ENCODE measurements around the gene OBSL1.

OBSL1 gene

DNA sequence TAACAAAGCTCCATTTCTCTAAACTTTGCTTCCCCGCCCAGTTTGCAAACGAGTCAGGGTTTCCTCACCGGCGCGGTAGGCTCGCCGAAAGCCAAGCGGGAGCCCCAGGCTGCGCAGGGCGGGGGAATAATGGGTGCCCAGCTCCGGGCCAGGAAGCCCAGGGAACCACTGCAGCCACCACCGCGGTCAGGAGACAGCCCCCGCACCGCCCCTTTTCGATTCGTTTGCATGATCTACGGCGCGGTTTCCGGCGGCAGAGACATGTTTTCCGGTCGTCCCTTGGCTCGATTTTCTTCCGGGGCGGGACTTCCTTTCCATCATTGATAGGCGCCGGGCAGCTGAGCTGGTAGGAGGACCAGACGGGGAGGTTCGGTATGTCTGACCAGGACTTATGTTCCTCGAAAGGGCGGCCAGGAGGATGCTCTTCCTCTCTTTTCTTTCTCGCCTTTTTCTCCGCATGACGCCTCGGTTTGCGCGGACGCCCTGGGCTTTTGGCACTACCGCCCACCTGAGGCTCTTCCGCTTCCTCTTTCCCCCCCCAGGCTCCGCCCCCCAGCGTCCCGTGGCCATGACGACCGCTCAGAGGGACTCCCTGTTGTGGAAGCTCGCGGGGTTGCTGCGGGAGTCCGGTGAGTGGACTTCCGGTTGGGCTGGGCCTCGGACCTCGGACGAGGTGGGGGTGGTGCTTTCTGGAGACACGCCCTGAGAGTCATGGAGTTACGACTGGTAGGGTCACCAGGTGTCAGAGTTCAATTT is 26.4 kb upstream of the OBSL1 start, which contains the start of gene STK11IP:
Gene STK11IP, plus strand, starts transcription at position 306 of the 756 bp plus-strand sequence. Its CDS starts 263 bp downstream, at position 569.
- Histone ChIP-seq H3K27me3 (ENCODE audit: control insufficient read depth, insufficient read depth, low read length) (no peaks in the 10 kb centered on the region), H3K4me3 (ENCODE audit: low read length) (peak within 1 kb of the TSS; percentile 90), H3K36me3 (ENCODE audit: control insufficient read depth, insufficient read depth, low read length) (peaks cover 6% of the 10 kb centered on the region; the same call in 1 of the 2 replicates), H3K4me1 (ENCODE audit: control insufficient read depth, insufficient read depth, low read length) (peaks cover 1% of the 10 kb centered on the region; the same call in 1 of the 2 replicates), H3K9me3 (ENCODE audit: control insufficient read depth, insufficient read depth, low read length) (no peaks in the 10 kb centered on the region), H3K27ac (ENCODE audit: low read length) (peak within 1 kb of the TSS; percentile 61)
- peak; percentile 95 for DNase-seq (ENCODE audit: low read depth, low spot score)
- no CpG with 5 or more reads among the region's 57 CpGs for WGBS (ENCODE audit: insufficient coverage, insufficient read length)

DNA sequence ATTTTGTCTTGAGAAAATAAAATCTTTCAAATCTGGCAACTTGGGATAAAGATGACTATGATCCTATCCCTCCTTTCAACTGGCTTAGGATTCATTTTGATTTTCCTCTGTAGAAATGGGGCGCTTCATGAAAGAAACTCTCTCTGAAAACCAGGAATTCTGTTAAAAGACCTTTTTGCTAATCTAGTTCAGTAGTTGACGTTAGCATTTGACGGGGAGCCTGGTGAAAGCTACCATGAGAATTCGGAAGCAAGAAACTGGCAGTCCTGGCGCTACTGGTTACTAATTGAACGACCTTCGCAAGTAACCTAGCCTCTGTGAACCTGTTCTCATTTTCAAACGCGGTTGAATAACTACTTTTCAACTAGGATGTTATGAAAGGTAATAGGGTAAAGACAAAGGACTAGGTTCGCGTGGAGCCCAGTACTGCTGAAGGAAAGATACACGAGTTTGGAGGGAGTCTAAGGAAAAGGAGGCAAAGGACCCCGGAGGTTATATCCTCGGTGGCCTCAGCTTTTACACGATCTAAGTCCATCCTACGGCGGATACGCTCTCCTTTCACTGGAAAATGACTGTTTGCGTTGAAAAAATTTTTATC is 25.7 kb upstream of the OBSL1 start:
- peaks cover 1% of the 10 kb centered on the region; the same call in 1 of the 2 replicates for H3K4me1 ChIP-seq (ENCODE audit: control insufficient read depth, insufficient read depth, low read length)
- H3K27me3 ChIP-seq (ENCODE audit: control insufficient read depth, insufficient read depth, low read length) = no peaks in the 10 kb centered on the region
- H3K36me3 ChIP-seq (ENCODE audit: control insufficient read depth, insufficient read depth, low read length) = no peaks in the 10 kb centered on the region
- peak overlapping the region; percentile 61 for H3K27ac ChIP-seq (ENCODE audit: low read length)
- no CpG with 5 or more reads among the region's 19 CpGs for WGBS (ENCODE audit: insufficient coverage, insufficient read length)
- no peaks in the 10 kb centered on the region for H3K9me3 ChIP-seq (ENCODE audit: control insufficient read depth, insufficient read depth, low read length)
- no peak for DNase-seq (ENCODE audit: low read depth, low spot score)
- peak overlapping the region; percentile 90 for H3K4me3 ChIP-seq (ENCODE audit: low read length)

DNA sequence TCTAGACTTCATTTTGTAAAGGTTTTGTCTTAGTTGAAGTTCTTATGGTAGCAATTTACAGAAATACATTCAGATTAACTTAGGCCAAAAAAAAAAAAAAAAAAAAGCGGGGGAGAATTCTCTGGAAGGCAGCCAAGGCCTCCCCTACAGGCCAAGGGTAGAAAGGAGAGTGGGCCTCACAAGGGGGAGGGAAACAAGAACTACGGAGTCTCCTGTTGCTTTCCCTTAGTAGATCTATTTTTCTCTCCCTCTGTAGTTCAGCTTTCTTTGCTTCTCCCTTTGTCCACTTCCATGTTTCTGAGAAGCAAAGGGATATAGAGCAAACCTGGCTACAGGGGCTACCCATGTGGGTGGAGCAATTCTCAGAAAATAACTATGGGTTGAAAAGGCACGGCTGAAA is 23.9 kb upstream of the OBSL1 start:
- no peaks in the 10 kb centered on the region for H3K27me3 ChIP-seq (ENCODE audit: control insufficient read depth, insufficient read depth, low read length)
- no peaks in the 10 kb centered on the region for H3K36me3 ChIP-seq (ENCODE audit: control insufficient read depth, insufficient read depth, low read length)
- no CpG with 5 or more reads among the region's 3 CpGs for WGBS (ENCODE audit: insufficient coverage, insufficient read length)
- peaks cover 1% of the 10 kb centered on the region; the same call in 1 of the 2 replicates for H3K4me1 ChIP-seq (ENCODE audit: control insufficient read depth, insufficient read depth, low read length)
- no peak overlapping the region for H3K4me3 ChIP-seq (ENCODE audit: low read length)
- H3K9me3 ChIP-seq (ENCODE audit: control insufficient read depth, insufficient read depth, low read length) = no peaks in the 10 kb centered on the region
- no peak overlapping the region for H3K27ac ChIP-seq (ENCODE audit: low read length)
- no peak for DNase-seq (ENCODE audit: low read depth, low spot score)

DNA sequence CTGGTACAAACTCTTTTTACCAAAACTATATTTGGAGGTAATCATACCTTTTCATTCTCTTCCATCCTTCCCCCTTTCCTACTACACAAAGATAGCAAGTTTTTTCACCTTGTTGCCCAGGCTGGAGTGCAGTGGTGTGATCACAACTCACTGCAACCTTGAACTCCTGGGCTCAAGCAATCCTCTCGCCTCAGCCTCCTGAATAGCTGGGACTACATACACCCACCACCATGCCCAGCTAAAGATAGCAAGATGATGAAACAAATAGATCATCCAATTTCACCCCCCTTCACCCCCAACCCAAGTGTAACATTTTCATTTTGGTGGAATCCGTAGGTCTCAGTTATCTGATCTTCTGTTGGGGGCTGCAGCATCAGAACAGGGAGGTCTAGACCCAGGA is 21.8 kb upstream of the OBSL1 start:
- Histone ChIP-seq H3K27me3 (ENCODE audit: control insufficient read depth, insufficient read depth, low read length) (no peaks in the 10 kb centered on the region), H3K27ac (ENCODE audit: low read length) (no peak overlapping the region), H3K4me1 (ENCODE audit: control insufficient read depth, insufficient read depth, low read length) (peaks cover 1% of the 10 kb centered on the region; the same call in 1 of the 2 replicates), H3K4me3 (ENCODE audit: low read length) (no peak overlapping the region), H3K36me3 (ENCODE audit: control insufficient read depth, insufficient read depth, low read length) (no peaks in the 10 kb centered on the region), H3K9me3 (ENCODE audit: control insufficient read depth, insufficient read depth, low read length) (no peaks in the 10 kb centered on the region)
- no peak for DNase-seq (ENCODE audit: low read depth, low spot score)
- no CpG with 5 or more reads among the region's 2 CpGs for WGBS (ENCODE audit: insufficient coverage, insufficient read length)

DNA sequence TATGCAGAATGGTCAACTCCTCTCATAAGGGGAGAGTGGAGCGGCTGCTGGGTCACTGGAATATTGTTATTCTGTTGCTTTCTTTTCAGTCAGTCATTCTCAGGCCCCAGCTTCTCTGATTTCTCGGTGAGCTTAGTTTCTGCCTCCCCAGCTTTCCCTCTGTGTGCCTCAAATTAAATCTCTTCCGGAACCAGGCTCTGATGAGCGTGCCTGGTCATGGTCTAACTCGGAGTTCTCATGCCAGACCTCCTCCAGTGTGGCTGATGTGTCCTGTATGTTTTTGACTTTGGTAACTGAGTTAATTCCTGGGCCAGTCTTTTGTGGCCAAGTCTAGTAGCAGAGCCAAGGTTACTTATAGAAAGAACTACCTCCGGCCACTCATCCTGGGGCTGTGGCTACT is 21.4 kb upstream of the OBSL1 start:
- no CpG with 5 or more reads among the region's 6 CpGs for WGBS (ENCODE audit: insufficient coverage, insufficient read length)
- Histone ChIP-seq H3K27me3 (ENCODE audit: control insufficient read depth, insufficient read depth, low read length) (no peaks in the 10 kb centered on the region), H3K36me3 (ENCODE audit: control insufficient read depth, insufficient read depth, low read length) (no peaks in the 10 kb centered on the region), H3K4me3 (ENCODE audit: low read length) (no peak overlapping the region), H3K4me1 (ENCODE audit: control insufficient read depth, insufficient read depth, low read length) (peaks cover 1% of the 10 kb centered on the region; the same call in 1 of the 2 replicates), H3K9me3 (ENCODE audit: control insufficient read depth, insufficient read depth, low read length) (no peaks in the 10 kb centered on the region), H3K27ac (ENCODE audit: low read length) (no peak overlapping the region)
- no peak for DNase-seq (ENCODE audit: low read depth, low spot score)

DNA sequence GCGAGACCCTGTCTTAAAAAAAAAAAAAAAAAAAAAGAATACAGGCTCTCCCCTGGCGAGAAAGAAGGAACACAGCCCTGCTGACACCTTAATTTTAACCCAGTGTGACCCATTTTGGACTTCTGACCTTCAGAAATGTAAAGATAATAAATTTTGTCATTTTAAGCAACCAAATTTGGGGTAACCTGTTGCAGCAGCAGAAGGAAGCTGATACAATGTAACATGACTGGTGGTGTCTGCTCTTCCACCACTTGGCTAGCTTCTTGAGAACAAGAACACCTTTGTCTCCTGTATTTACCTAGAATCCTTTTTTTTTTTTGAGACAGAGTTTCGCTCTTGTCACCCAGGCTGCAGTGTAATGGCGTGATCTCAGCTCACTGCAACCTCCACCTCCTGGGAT is 19.8 kb upstream of the OBSL1 start:
- H3K36me3 ChIP-seq (ENCODE audit: control insufficient read depth, insufficient read depth, low read length) = no peaks in the 10 kb centered on the region
- no peaks in the 10 kb centered on the region for H3K9me3 ChIP-seq (ENCODE audit: control insufficient read depth, insufficient read depth, low read length)
- no peaks in the 10 kb centered on the region for H3K27me3 ChIP-seq (ENCODE audit: control insufficient read depth, insufficient read depth, low read length)
- H3K4me3 ChIP-seq (ENCODE audit: low read length) = no peak overlapping the region
- no peak for DNase-seq (ENCODE audit: low read depth, low spot score)
- no CpG with 5 or more reads among the region's 4 CpGs for WGBS (ENCODE audit: insufficient coverage, insufficient read length)
- H3K4me1 ChIP-seq (ENCODE audit: control insufficient read depth, insufficient read depth, low read length) = peaks cover 1% of the 10 kb centered on the region; the same call in 1 of the 2 replicates
- no peak overlapping the region for H3K27ac ChIP-seq (ENCODE audit: low read length)

DNA sequence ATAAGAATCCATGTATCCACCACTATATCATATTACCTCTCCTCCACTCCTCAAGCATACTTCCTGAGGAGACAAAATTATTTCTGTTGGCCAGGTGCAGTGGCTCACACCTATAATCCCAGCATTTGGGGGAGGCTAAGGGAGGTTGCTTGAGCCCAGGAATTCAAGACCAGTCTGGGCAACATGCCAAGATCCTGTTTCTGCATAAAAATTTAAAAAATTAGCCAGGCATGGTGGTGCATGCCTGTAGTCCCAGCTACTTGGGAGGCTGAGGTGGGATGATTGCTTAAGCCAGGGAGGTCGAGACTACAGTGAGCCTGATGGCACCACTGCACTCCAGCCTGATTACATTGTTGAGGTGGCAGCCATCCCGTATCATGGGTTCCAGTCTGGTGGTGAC is 10.0 kb upstream of the OBSL1 start:
- WGBS (ENCODE audit: insufficient coverage, insufficient read length) = no CpG with 5 or more reads among the region's 2 CpGs
- Histone ChIP-seq H3K36me3 (ENCODE audit: control insufficient read depth, insufficient read depth, low read length) (no peaks in the 10 kb centered on the region), H3K4me1 (ENCODE audit: control insufficient read depth, insufficient read depth, low read length) (peaks cover 9% of the 10 kb centered on the region; the same call in 1 of the 2 replicates), H3K27ac (ENCODE audit: low read length) (no peak overlapping the region), H3K9me3 (ENCODE audit: control insufficient read depth, insufficient read depth, low read length) (no peaks in the 10 kb centered on the region), H3K4me3 (ENCODE audit: low read length) (no peak overlapping the region), H3K27me3 (ENCODE audit: control insufficient read depth, insufficient read depth, low read length) (no peaks in the 10 kb centered on the region)
- DNase-seq (ENCODE audit: low read depth, low spot score) = no peak

DNA sequence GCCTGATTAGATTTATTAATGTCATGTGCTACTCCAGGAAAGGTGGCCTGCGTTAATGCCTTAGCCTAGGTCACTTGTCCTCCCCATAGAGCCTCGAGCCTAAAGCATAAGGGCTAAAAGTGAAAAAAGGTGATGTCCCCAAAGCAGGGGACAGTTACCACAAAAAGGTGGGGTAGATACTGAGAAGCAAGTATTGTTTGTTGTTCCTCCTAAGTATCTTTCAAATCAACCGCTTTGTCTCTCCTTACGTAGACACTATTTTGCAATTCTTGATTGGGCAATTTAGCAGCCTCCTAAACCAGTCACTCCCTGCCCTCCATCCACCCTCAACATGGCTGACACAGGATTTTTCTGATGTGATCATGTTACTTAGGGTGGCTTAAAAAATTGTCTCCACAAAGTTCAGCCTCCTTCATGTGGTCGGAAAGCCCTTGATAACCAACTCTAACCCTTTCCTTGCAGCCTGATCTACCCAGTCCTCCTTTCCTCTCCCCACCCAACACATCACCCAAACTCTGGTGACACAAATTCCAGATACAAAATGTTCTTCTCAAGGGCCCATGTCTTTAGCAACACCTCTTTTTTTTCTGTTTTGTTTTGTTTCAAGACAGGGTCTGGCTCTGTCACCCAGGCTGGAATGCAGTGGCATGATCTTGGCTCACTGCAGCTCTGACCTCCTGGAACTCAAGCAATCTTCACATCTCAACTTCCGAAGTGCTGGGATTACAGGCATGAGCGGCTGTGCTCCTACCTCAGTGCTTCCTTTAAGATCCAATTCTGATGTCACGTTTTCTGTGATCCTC is 7.7 kb upstream of the OBSL1 start:
- Histone ChIP-seq H3K27me3 (ENCODE audit: control insufficient read depth, insufficient read depth, low read length) (no peaks in the 10 kb centered on the region), H3K4me1 (ENCODE audit: control insufficient read depth, insufficient read depth, low read length) (peaks cover 14% of the 10 kb centered on the region; the same call in 1 of the 2 replicates), H3K27ac (ENCODE audit: low read length) (no peak overlapping the region), H3K9me3 (ENCODE audit: control insufficient read depth, insufficient read depth, low read length) (no peaks in the 10 kb centered on the region), H3K4me3 (ENCODE audit: low read length) (no peak overlapping the region), H3K36me3 (ENCODE audit: control insufficient read depth, insufficient read depth, low read length) (no peaks in the 10 kb centered on the region)
- WGBS (ENCODE audit: insufficient coverage, insufficient read length) = no CpG with 5 or more reads among the region's 8 CpGs
- no peak for DNase-seq (ENCODE audit: low read depth, low spot score)

DNA sequence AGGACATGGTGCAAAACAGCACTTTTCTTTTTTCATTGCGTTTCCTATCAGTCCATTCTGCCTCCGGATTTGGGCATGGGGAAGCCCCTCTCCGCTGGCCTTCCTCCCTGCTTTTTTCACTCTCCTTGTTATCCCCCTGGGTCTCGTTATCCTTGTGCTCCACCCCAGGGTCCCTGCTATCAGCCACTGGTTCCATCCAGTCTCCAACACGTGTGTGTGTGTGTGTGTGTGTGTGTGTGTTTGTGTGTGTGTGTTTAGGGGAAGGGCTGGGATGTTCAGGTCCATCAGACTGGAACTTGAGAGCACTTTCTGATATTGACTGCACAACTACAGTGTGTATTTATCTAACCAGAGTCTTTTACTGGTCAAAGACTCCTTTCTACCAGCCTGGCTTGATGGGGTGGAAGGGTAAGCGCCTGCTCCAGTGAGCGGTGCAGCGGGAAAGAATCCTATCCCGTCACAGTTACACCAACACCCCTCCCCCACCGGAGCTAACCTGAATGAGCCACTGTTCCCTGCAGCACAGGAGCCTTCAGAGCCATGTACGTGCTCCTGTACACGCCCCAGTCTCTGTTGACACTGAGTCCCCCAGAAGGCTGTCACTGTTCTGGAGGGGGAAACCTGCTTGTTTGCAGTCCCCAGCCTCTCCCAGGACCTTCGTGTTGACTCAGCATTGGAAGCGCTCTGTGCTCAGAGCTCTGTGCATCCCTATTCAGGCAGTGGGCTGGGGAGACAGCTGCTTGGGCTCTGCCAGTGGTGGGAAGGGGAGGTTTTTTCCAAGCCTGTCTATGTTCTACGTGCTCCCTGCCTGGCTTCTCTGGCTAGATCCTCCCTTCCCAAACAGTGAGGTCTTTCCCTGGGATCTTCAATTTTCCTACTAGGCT is 5.4 kb upstream of the OBSL1 start:
- no peak for DNase-seq (ENCODE audit: low read depth, low spot score)
- peaks cover 21% of the 10 kb centered on the region for H3K4me1 ChIP-seq (ENCODE audit: control insufficient read depth, insufficient read depth, low read length)
- H3K36me3 ChIP-seq (ENCODE audit: control insufficient read depth, insufficient read depth, low read length) = no peaks in the 10 kb centered on the region
- H3K9me3 ChIP-seq (ENCODE audit: control insufficient read depth, insufficient read depth, low read length) = no peaks in the 10 kb centered on the region
- no peak overlapping the region for H3K27ac ChIP-seq (ENCODE audit: low read length)
- no peak overlapping the region for H3K4me3 ChIP-seq (ENCODE audit: low read length)
- WGBS (ENCODE audit: insufficient coverage, insufficient read length) = no CpG with 5 or more reads among the region's 15 CpGs
- no peaks in the 10 kb centered on the region for H3K27me3 ChIP-seq (ENCODE audit: control insufficient read depth, insufficient read depth, low read length)
